KMS-11 (cell line): ENCODE measurements around the gene SFXN2.

Source experiments
- H2AFZ ChIP-seq: fragments of 200-600 bp; sonication (generic); 2 replicates; pipeline ENCODE4 v1.6.1; 2016; ENCODE audit warnings: antibody characterized with exemption, mixed run types, low read depth
- H3K27ac ChIP-seq: fragments of 200-600 bp; sonication (generic); 2 replicates; pipeline ENCODE4 v1.6.1; 2016; ENCODE audit warnings: mild to moderate bottlenecking, mixed run types
- H3K27me3 ChIP-seq: fragments of 200-600 bp; sonication (generic); 2 replicates; pipeline ENCODE4 v1.6.1; 2017; ENCODE audit warnings: mild to moderate bottlenecking, low read depth, mixed run types, moderate library complexity; ENCODE audit not compliant: insufficient read depth
- H3K36me3 ChIP-seq: fragments of 200-600 bp; sonication (generic); 2 replicates; pipeline ENCODE4 v1.6.1; 2017; ENCODE audit warnings: mild to moderate bottlenecking, mixed run types; ENCODE audit not compliant: insufficient read depth
- H3K4me1 ChIP-seq: fragments of 200-600 bp; sonication (generic); 2 replicates; pipeline ENCODE4 v1.6.1; 2016; ENCODE audit warnings: mild to moderate bottlenecking, low read depth, mixed run types; ENCODE audit not compliant: poor library complexity, severe bottlenecking
- H3K4me2 ChIP-seq: fragments of 200-600 bp; sonication (generic); 2 replicates; pipeline ENCODE4 v1.7.0; 2016; ENCODE audit warnings: mild to moderate bottlenecking, mixed run types
- H3K4me3 ChIP-seq: fragments of 200-600 bp; sonication (generic); IDR thresholded peaks from 2 replicates; pipeline ENCODE4 v1.6.1; 2017; ENCODE audit warnings: low read depth, low read length, mixed read lengths; ENCODE audit not compliant: insufficient read depth
- H3K79me2 ChIP-seq: fragments of 200-600 bp; sonication (generic); 2 replicates; pipeline ENCODE4 v1.6.1; 2016; ENCODE audit warnings: low read depth, mixed run types; ENCODE audit not compliant: insufficient read depth
- H3K9ac ChIP-seq: fragments of 200-600 bp; sonication (generic); 2 replicates; pipeline ENCODE4 v1.6.1; 2016; ENCODE audit warnings: mild to moderate bottlenecking, mixed run types
- H4K20me1 ChIP-seq: fragments of 200-600 bp; sonication (generic); 2 replicates; pipeline ENCODE4 v1.6.1; 2016; ENCODE audit warnings: mild to moderate bottlenecking, mixed run types; ENCODE audit not compliant: insufficient read depth
- TF ChIP-seq, protein P1 (sequence below): fragments of 200-600 bp; sonication (generic); conservative IDR thresholded peaks from 2 replicates; pipeline ENCODE4 v1.6.1; 2017; ENCODE audit warnings: low read depth, mild to moderate bottlenecking, antibody characterized with exemption, low read length, moderate library complexity, mixed read lengths

The SFXN2 gene

DNA sequence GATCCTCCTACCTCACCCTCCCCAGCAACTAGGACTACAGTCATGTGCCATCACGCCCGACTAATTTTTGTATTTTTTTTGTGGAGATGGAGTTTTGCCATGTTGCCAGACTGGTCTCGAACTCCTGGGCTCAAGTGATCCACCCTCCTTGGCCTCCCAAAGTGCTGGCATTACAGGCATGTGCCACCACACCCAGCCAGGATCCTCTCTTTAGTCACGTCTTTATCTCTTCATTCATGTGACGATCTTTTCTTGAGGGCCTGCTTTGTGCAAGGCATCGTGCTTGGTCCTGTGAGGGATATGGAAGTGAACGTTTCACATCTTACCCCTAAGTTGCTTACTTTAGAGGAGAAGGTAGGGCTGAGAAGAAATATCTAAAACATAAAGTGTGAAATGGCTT is 50.9 kb downstream of the SFXN2 start:
- peak overlapping the region; percentile 61; the same call in 1 of the 2 replicates for H3K4me2 ChIP-seq
- TF ChIP-seq, protein P1, sequence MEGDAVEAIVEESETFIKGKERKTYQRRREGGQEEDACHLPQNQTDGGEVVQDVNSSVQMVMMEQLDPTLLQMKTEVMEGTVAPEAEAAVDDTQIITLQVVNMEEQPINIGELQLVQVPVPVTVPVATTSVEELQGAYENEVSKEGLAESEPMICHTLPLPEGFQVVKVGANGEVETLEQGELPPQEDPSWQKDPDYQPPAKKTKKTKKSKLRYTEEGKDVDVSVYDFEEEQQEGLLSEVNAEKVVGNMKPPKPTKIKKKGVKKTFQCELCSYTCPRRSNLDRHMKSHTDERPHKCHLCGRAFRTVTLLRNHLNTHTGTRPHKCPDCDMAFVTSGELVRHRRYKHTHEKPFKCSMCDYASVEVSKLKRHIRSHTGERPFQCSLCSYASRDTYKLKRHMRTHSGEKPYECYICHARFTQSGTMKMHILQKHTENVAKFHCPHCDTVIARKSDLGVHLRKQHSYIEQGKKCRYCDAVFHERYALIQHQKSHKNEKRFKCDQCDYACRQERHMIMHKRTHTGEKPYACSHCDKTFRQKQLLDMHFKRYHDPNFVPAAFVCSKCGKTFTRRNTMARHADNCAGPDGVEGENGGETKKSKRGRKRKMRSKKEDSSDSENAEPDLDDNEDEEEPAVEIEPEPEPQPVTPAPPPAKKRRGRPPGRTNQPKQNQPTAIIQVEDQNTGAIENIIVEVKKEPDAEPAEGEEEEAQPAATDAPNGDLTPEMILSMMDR = no peak
- H3K36me3 ChIP-seq = no peaks in the 10 kb centered on the region
- H3K4me1 ChIP-seq = peaks cover 80% of the 10 kb centered on the region
- H3K27ac ChIP-seq = peak overlapping the region; percentile 71; the same call in 1 of the 2 replicates
- H4K20me1 ChIP-seq = no peaks in the 10 kb centered on the region
- no peak overlapping the region for H3K9ac ChIP-seq
- no peak overlapping the region for H2AFZ ChIP-seq
- peaks cover 30% of the 10 kb centered on the region for H3K79me2 ChIP-seq
- H3K27me3 ChIP-seq = no peaks in the 10 kb centered on the region
- no peak overlapping the region for H3K4me3 ChIP-seq

- no peaks in the 10 kb centered on the region for H3K36me3 ChIP-seq
- no peaks in the 10 kb centered on the region for H4K20me1 ChIP-seq
- TF ChIP-seq, protein P1 = no peak
- no peaks in the 10 kb centered on the region for H3K27me3 ChIP-seq
- peak overlapping the region; percentile 9 for H3K9ac ChIP-seq
- no peak overlapping the region for H3K4me3 ChIP-seq
- H3K79me2 ChIP-seq = peaks cover 45% of the 10 kb centered on the region
- peak overlapping the region; percentile 71 for H3K27ac ChIP-seq
- H2AFZ ChIP-seq = no peak overlapping the region
- H3K4me1 ChIP-seq = peaks cover 95% of the 10 kb centered on the region
- peak overlapping the region; percentile 61 for H3K4me2 ChIP-seq
Measured at GRCh38 chr10:102767428-102768160, 53.2 kb downstream of the SFXN2 start.

- Histone ChIP-seq H4K20me1 (no peaks in the 10 kb centered on the region), H3K4me1 (peaks cover 97% of the 10 kb centered on the region), H3K36me3 (no peaks in the 10 kb centered on the region), H3K27ac (peak overlapping the region; percentile 58), H2AFZ (no peak overlapping the region), H3K9ac (no peak overlapping the region; the same call in 1 of the 2 replicates), H3K4me2 (peak overlapping the region; percentile 80; the same call in 1 of the 2 replicates), H3K79me2 (peaks cover 55% of the 10 kb centered on the region), H3K27me3 (no peaks in the 10 kb centered on the region), H3K4me3 (no peak overlapping the region)
- TF ChIP-seq, protein P1 = no peak
Measured at GRCh38 chr10:102769375-102770107, 55.1 kb downstream of the SFXN2 start.

- peak overlapping the region; percentile 80; the same call in 1 of the 2 replicates for H3K4me2 ChIP-seq
- no peaks in the 10 kb centered on the region for H4K20me1 ChIP-seq
- no peak overlapping the region for H3K4me3 ChIP-seq
- peaks cover 97% of the 10 kb centered on the region for H3K4me1 ChIP-seq
- peaks cover 55% of the 10 kb centered on the region for H3K79me2 ChIP-seq
- H3K27me3 ChIP-seq = no peaks in the 10 kb centered on the region
- H3K36me3 ChIP-seq = no peaks in the 10 kb centered on the region
- H2AFZ ChIP-seq = no peak overlapping the region
- H3K27ac ChIP-seq = peak overlapping the region; percentile 58
- TF ChIP-seq, protein P1 = no peak
- no peak overlapping the region; the same call in 1 of the 2 replicates for H3K9ac ChIP-seq
Measured at GRCh38 chr10:102770108-102770482, 55.7 kb downstream of the SFXN2 start.
